ENCODE measurements around the gene PDP2.
"Not testable (repeated sequence)": the region's sequence is repeated elsewhere in the genome, so short reads cannot be mapped to it uniquely, and the experiment has no call there.

Gene PDP2

DNA sequence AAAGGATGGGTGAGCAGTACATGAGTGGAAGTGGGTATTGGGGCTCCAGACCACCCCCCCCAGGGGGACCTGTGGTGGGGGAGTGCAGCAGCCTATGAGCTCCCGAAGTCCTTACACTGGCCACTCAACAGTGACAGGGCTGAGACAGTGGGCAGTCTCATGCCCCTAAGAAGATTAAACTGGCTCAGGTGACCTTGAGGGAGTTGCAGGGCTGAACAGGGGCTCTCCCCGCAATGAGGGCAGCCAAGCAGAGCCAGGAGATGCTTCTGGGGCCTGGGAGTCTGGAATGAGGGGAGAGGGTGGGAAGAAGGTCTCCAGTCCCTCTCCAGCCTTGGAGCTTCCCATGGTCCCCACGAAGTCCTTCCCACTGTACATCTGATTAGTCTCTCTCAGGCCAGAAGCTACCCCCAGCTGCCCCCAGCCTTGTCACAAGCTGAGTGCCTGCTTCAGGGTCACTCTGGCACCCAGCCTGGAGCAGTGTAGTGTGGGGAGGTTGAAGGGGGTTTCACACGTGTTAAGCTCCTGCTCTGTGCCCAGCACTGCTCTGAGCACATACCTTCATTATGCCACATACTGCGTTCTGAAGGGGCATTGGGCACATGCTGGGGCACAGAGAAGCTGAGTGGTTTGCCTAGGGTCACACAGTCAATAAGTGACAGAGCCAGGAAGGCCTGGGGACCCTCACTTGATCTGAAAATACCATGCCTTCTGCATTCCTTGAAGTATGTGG lies 39.4 kb downstream of the PDP2 start:
- no peak for DNase-seq (ENCODE audit: low read depth in 2 of 2)

- DNase-seq (ENCODE audit: low read depth in 2 of 2) = no peak
These were observed 39.9 kb downstream of the PDP2 start for GRCh38 chr16:66920299-66920590.

DNA sequence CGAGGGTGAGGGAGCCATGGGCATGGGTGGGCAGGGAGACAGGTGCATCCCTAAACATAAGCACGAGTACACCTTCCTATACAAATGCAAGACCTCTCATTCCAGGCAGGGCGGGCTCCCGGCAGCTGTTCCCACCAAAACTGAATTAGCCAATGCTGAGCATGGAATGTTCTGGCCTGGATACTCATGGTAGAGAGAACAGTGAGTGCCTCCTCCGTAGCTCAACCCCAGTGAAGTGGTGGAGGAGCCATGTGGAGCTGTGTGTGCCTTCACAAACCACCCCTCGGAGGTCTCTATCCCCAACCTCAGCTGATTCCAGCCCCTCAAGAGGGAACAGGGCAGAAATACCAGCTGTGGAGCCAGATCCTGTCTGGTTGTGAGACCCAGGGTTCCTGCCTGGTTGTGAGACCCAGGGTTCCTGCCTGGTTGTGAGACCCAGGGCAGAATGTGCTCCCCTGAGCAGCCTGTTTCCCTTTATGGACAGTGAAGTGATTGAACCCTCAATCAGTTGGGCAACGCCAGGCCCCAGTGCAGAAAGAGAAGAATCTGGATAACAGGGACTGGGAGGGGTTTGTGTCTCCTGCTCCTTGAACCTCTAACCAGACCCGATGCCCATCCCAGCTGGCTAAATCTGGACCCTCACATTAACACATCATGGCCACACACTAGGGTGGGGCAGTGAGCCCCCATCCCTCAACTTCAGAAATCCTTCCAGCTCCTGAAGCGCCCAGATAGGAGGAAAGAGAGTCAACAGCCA lies 40.8 kb downstream of the PDP2 start:
- no peak for DNase-seq (ENCODE audit: low read depth in 2 of 2)

DNA sequence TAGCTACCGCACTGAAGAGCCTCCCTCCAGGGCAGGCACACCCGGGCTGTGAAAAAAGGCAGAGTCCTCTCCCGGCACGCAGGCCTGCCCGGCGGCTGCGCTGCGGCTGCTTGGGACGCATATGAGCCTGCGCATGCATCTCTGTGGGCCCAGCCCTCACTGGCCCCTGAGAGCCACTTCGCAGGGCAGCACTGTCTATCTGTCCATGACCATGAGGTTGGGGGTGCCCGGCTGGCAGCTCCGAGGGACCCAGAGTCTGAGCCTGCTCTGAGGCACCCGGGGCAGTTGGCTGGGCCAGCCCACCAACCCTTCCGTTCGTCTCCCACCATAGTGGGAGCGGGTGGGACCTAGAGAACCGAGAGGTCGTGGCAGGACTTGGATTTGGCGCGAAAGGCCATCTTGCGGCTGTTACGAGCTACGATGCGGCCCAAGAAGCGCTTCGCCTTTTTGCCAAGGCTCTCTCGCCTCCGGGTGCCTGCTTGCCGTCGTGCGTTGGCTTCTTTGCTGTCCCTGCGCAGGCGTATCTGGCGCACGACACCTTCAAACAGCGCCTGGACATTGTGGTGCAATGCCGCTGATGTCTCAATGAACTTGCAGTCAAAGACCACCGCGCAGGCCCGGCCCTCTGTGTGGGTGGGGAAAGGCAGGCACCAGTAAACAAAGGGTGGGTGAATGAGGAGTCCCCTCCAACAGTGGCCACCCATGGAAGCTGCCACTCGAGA lies 41.6 kb downstream of the PDP2 start:
- DNase-seq (ENCODE audit: low read depth in 2 of 2) = no peak

DNA sequence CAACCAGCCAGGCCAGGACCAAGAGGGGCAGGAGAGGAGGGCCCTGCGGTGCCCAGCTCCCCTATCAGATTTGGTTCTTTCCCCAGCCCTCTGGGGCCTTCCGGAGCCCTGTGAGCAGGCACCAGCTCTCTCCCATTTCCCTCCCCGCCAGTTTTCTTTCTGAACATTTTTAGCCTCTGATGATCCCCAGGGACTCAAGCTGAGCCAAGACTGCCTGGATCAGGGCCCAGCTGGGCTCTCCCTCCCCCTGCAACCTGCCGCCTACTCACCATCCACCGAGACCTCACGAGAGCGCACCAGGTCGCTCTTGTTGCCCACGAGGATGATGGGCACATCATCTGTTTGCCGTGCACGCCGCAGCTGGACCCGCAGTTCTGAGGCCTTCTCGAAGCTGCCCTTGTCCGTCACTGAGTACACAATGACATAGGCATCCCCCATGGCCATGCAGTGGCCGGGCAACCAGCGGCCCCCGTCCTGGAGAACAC lies 43.0 kb downstream of the PDP2 start:
- no peak for DNase-seq (ENCODE audit: low read depth in 2 of 2)

DNA sequence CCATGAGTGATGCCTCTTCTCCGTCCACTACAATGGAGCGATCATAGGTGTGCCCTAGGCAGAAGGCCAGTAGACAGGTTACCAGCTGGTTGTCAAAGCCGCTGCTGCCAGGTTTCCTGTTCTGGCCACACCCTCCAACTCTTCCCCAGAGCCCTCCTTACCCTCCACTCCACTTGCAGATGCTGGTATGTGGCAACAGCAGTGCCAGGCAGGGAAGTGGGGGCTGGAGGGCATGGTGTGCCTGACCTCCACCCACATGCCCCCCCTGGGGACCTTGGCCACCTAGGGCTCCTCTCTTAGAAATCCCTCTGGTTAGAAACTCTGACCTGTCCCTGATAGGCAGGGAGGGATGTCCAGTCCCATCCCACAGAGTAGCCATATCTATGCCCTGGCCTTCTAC lies 43.6 kb downstream of the PDP2 start:
- no peak for DNase-seq (ENCODE audit: low read depth in 2 of 2)

- DNase-seq (ENCODE audit: low read depth in 2 of 2) = peak in 1 of 2 donors; percentile 27
These were observed 44.4 kb downstream of the PDP2 start for GRCh38 chr16:66924527-66925321.

DNA sequence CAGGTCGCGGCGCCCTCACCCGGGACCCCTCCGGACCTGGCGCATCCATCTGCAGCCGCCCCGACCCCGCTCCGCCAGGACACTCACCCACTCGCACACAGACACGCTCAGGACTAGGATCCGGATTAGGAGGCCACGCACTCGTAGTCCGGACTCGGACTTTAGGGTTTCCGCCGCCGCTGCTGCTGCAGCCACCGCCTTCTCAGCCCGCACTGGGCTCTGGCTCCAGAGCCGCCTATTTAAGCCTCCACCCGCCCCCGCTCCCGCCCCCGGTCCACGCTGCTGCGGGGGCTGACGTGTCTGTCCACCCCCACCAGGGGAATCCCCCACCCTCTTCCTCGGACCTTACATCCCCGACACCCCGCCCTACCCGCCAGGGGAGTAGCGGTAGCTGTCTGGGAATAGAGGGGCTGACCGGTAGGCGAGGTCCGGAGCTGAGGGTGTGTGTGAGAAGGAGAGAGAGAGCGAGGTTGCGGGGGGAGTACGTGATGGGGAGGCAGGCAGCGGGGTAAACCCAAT lies 45.1 kb downstream of the PDP2 start, which contains the start of gene RRAD:
Gene RRAD (minus strand): TSS at position 214 of the 519 bp plus-strand sequence. CDS start 356 bp downstream, outside the sequence.
- DNase-seq (ENCODE audit: low read depth in 2 of 2) = peak in 1 of 2 donors; percentile 38

- no peak for DNase-seq (ENCODE audit: low read depth in 2 of 2)
These were observed 46.0 kb downstream of the PDP2 start for GRCh38 chr16:66926171-66926947.

- no peak for DNase-seq (ENCODE audit: low read depth in 2 of 2)
These were observed 46.7 kb downstream of the PDP2 start for GRCh38 chr16:66926961-66927436.

DNA sequence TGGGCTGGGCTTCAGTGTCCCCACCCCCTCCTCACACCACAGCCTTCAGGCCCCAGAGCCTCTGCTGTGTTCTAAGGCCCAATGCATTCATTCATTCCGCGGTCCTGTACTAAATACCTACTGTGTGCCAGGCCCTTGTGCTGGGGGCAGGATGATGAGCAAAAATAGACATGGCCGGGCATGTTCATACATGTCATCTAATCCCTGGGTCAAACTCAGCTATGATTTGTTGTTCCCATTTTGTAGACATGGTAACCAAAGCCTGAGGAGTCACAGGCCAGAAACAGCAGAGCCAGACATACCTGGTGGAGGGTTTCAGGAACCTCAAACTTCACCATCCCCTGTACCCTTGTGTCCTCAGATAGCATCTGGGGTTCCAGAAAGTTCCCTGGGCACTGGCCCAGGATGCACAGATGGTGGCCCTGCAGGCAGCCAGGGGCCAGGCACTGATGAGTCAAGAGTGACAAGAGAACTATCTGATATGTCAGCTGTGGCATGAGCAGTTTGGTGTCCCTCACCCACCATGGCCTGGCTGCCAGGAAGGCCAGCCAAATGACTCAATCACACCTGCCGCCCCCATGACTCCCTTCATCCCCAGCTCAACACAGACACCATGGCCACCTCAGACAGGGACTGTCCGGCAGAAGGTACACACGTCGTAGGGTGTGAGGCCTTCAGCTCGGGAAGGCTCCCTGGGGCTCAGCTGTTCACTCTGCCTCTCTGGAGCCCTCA lies 47.8 kb downstream of the PDP2 start:
- DNase-seq (ENCODE audit: low read depth in 2 of 2) = no peak

DNA sequence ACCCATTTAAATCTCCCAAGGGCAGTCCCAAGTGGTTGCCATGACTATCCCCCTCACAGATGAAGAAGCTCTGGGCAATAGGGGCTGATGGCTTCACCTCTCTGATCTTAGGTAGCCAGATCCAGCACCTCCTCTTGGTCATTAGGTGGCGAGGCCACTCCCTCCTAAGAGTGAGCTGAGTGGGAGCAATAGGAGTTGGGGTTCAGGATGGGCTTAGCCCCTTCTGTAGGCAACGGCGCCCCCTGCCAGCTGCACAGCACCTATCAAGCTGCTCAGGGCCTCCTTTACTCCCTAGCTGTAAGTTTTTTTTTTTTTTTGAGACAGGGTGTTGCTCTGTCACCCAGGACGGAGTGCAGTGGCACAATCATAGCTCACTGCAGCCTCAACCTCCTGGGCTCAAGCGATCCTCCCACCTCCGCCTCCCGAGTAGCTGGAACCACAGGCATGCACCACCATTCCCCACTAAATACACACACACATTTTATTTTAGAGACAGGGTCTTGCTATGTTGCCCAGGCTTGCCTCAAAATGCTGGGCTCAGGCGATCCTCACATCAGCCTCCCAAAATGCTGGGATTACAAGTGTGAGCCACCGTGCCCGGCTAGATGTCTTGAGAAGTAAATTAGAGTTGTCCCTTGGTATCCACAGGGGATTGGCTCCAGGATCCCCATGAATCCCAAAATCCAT lies 48.5 kb downstream of the PDP2 start:
- peak in 1 of 2 donors; percentile 17 for DNase-seq (ENCODE audit: low read depth in 2 of 2)

DNA sequence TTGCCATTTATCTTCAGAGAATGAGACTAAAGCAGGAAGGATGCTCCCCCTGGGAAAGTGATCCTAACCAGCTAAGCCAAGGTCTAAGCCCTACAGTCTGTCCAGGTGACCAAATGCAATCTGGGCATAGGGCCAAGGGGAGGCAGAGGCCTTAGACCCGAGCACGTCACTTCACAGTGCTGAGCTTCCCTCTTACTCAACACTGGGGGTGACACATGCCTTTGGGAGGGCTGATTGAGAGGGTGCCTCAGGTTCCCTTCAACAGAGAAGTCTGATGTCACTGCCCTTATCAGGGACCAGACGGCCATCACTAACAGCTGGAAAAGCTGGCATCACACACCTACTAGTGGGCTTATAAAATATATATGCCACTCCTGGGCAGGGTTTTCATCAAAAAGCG lies 49.9 kb downstream of the PDP2 start:
- no peak for DNase-seq (ENCODE audit: low read depth in 2 of 2)

DNA sequence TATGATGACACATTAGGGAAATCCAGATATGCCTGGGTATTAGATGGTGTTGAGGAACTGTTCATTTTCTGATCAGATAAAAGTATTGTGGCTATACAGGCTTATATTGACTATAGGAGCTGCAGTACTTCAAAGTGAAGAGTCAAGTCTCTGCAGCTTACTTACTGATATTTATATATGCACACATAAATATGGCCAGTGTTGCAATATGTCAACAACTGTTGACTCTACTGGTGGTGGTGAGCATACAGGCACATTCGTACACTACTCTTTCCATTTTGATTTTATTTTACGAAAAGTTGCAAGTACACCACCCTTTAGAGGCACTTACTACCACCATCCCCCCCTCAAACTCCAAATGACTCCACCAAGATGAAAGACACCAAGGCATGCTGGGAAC lies 51.4 kb downstream of the PDP2 start:
- no peak for DNase-seq (ENCODE audit: low read depth in 2 of 2)

DNA sequence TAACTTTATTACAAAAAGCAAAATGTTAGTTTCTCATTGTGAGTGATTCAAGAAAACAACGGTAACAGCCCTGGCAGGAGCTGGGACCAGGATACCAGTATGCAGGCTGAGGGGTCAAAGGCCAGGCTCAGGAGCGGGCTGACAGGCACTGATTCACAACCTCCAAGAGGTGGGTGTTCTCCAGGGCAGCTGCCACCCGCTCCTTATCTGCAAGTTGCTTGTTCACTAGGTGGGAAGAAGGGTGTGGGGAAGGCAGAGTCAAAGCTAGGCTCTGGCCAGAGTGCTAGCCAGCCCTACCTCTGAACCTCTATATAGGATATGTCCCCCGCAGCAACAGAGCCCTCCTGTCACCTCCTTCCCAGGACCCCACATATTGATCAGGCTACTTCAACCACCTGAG lies 51.8 kb downstream of the PDP2 start:
- no peak for DNase-seq (ENCODE audit: low read depth in 2 of 2)

DNA sequence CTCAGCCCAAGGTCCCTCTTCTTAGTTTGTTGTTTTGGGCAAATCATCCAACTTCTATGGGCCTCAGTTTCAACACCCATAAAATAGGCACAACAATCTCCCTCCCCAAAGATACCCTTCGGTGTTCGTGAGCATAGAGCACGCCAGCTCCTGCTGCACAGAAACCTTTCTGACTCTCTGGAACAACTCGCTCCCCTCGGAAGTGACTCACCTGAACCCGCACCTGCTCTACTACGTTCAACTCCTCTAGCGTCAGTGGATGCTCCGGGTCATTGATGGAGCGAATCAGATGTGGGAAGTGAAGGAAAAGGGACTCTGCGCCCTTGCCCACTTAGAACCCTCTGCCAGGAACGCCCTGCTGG lies 53.4 kb downstream of the PDP2 start:
- peak; percentile 51 for DNase-seq (ENCODE audit: low read depth in 2 of 2)

DNA sequence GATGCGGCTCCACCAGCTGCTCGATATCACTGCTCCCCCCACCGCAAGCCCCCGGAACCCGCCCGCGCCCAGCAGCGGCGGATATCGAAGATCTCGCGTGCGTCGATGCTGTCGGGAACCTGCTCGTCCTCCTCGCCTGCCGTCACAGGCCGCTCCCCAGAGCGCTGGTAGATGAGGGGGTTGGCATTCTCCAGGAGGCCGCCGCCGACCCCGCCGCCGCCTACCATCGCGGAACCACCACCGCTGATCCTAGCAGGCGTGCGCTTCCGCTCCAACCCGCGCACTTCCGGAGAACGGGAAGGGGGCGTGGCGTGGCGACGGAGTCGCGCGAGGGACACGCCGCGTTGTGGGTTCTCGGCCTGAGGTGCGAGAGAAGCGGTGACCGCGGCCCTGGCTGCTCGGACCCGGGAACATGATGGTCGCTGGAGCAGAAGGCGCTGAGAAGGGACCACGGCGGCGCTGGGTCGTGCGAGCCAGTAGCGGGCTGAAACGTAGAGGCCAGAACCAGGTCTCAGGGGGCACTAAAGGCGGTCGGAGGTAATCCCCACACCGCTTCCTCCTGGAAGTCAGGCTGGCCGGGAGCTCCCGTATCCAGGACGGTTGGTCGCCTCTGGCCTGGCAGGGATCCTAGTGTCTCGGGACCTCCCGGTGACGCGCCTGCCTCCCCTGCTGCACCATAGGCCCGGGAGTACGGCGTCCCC lies 54.0 kb downstream of the PDP2 start, which contains the start of gene CIAO2B:
Gene CIAO2B (minus strand): TSS at position 265 of the 701 bp plus-strand sequence. CDS start 38 bp downstream, at position 227.
- DNase-seq (ENCODE audit: low read depth in 2 of 2) = peak; percentile 76 to 84

DNA sequence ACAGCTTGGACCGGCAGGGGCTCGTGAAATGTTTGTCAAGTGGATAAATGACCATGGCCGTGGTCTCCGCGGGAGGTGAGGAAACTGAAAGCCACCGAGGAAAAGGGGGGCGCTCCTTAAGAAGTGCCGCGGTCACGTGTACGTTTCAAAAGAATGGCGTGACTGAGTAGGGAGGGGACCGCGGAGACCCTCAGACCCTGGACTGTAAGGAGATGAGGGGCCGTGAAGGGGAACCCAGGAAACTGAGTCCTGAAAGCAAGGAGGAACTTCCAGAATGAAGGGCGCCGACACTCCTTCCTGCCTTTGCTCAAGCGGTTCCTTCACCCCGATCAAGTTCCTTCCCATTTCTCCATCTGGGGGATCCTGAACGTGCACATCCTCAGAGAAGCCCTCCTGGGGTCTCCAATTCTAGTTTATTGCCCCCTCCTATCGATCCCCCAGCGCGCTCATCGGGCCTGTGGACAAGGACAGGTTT lies 54.6 kb downstream of the PDP2 start:
- DNase-seq (ENCODE audit: low read depth in 2 of 2) = not testable (repeated sequence)
